ENCODE results near the gene MLPH.

Gene MLPH

DNA sequence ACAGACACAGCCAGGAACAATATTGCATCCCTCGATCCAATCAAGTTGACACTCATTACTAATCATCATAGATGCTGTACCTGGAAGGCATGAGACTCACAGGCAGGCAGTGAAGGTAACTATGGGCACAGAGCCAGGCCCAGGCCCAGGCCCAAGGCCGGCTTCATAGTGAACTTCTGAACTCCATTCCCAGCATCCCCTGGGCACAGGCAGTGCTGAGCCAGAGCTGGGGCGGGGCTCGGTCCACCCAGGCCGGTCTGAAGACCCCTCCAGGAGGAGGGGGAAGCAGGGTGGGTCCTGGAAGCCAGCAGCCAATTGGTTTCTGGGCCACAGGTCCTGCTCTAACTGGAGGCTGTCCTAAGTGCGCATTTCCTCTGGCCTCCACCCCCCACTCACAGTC lies 37.6 kb downstream of the MLPH start:
- no peak for DNase-seq (ENCODE audit: low spot score)

DNA sequence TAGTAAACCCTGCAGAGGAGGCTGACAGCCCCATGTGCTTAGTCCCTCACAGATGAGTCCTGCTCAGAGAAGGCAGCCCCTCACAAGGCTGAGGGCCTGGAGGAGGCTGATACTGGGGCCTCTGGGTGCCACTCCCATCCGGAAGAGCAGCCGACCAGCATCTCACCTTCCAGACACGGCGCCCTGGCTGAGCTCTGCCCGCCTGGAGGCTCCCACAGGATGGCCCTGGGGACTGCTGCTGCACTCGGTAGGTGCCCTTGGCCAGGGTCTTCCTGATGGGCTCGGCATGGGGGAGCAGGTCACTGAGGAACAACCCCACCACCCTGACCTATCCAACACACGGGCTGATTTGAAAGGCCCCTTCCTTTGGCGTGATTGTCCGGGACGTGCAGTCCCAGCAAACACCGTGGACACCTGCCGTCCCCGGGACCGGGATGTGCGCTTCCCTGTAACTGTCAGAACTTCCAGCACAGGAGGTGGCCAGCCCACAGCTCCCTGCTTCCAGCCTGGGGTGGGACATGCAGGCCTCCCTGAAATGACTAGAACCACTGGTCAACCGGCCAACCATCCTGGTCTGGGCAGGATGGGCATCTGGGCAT lies 38.6 kb downstream of the MLPH start:
- no peak for DNase-seq (ENCODE audit: low spot score)

DNA sequence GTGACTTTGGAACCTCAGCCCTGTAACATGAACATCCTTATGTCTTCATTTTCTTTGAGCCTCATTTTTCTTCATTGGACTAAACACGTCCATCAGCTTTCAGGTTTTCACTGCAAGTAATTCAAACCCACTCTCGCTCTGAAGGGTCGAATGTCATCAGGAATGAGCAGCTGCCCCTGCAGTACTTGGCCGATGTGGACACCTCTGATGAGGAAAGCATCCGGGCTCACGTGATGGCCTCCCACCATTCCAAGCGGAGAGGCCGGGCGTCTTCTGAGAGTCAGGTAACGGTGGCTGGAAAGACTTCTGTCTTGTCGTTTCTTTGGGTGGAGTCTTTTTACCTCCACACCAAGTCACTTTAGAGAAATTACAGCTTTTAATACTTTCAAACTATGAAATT lies 40.2 kb downstream of the MLPH start:
- no peak for DNase-seq (ENCODE audit: low spot score)

DNA sequence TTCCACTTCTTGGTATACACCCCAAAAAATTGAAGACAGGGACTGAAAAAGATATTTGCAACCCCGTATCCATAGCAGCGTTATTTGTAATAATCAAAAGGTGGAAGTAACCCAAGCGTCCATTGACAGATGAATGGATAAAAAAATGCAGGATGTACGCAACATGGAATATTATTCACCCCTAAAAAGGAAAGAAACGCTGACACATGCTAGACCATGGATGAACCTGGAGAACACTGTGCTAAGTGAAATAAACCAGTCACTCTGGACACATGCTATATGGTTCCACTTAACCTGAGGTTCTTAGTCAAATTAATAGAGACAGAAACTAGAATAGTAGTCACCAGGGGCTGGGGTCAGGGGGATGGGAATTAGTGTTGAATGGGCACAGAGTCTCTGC lies 40.7 kb downstream of the MLPH start:
- no peak for DNase-seq (ENCODE audit: low spot score)

DNA sequence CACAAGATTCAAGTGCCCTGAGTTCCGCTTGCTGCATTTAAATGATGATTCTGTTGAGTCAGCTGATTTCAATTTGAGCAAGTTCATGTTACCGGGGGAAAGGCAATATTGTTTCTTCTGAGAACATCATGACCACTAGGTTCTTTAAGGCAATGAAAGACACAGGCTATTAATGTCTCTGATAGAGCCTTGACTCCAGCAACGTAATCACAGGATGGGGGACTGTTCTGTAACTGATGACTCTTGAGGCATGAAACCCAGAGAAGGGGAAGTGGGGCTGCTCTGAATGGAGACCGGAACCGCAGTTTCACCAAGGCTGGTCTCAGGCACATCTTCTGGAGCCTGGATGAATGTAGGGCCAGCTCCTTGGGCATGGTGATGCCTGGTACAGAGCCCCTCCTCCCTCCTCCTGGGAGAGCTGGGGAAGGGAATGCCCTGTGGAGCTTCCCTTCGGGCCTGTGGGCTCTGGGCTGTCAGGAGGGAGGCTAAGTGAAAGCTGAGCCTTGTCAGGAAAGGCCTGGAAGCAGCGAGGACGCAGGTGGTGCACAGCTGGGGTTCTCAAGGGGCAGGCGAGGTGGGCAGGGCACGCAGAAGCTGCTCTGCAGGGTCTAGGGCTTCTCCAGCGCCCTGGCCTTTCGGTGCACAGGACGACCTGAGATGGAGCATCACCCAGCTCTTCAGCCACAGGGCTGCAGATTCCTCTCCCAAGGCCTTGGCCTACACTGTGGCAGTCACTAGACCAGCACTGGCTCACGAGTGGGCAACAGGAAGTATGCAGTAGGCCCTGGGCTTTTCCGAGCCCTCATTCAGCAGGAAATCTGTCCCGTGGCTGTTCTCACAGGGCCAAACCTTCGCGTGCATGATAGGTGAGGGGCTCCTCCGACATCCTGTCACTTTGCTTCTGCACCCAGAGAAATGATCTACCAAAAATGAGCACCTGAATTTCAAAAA lies 42.7 kb downstream of the MLPH start:
- DNase-seq (ENCODE audit: low spot score), result no peak

DNA sequence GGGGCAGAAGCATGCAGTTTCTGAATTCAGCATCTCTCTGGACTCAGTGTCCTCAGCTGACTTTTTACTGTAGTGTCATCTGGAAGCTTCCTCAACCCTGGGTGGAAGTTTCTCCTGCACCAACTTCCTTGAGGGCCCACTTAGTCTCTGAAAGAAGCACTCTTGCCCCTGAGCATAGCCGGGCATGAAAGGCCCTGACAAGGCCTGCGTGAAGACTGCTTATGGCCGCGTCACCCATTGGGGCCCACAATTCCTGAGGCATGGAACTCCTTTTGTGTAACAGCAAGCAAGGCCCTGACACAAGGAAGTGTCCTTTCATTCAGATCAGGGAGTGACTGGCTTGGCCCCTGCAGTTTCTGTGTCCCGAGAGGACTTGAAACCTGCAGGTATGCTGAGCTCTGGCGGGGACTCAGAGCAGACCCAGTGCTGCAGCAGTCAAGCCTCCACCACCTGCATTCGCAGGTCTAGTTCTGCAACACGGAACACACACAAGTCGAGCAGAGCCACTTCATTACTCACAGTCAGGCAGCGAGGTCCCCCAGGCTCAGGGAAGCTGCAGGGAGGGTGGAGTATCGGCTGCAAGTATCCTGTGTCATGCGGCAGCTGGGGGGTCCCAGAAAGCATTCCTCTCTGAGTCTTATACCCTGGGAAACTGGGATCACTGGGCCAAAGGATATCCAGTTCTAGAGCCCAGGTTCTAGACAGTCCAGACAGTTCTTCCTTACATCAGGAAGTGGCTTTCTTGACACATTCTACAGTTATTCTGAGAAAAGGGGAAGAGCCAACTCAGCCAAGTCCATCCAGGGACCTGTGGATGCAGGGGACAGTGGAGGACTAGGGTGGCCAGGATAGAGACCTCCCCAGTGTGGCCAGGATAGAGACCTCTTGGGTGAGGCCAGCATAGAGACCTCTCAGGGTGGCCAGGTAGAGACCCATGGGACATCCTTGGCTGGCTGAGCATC lies 43.7 kb downstream of the MLPH start:
- no peak for DNase-seq (ENCODE audit: low spot score)

DNA sequence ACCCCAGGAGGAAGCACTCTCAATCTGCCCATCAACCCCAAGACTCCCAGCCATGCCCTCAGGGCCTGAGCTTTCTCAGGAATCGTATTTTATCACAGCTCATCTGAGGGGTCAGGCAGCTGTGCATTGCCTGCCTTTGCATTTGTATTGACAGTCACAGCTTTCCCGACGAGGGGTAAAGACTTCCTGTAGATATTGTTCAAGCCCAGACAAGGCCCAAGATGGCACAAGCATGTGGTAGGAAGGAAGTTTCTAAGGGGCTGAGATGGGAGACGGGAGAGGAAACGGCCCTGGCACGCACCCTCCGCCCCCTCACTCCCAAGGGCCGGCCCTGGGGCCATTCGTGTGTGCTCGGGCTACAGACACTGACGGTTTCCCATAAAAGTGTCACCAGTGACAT lies 45.1 kb downstream of the MLPH start:
- no peak for DNase-seq (ENCODE audit: low spot score)

DNA sequence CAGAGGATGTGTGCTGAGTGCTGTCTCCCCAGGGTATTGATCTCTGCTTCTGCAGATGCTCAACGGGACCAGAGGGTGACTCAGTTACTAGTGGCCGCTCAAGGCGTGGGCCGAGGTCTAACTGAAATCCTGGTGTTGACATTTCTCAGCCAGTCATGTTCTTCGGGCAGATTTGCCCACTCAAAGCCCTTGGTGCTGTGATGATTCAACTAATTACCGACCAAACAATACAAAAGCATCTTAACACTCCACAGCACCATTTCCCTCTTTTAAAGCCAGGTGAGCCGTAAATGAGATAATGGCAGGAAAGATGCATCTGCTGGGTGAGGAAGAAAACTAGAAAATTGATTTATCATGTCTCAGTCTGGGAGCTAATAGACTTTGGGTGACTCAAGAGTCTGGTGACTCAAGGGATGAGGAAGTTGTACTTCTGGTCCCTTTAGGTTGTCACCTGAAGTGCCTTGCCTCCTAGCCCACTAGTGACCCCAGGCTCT lies 46.7 kb downstream of the MLPH start:
- DNase-seq (ENCODE audit: low spot score), result no peak

DNA sequence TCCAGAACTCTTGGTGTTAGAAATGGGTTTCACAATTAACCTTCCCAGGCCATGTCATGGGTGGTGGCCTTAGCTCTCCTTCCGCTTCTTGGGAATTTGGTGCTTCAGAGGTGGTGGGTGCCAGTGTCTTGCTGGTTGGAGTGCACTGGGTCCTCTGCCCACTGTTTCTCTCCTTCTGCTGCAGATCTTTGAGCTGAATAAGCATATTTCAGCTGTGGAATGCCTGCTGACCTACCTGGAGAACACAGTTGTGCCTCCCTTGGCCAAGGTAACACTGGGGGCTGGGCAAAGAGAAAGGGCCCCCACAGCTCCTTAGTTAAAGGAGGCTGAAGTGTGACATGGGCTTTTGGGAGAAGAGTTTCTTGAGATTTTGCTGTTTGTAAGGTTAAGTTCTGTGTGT lies 47.3 kb downstream of the MLPH start:
- no peak for DNase-seq (ENCODE audit: low spot score)

DNA sequence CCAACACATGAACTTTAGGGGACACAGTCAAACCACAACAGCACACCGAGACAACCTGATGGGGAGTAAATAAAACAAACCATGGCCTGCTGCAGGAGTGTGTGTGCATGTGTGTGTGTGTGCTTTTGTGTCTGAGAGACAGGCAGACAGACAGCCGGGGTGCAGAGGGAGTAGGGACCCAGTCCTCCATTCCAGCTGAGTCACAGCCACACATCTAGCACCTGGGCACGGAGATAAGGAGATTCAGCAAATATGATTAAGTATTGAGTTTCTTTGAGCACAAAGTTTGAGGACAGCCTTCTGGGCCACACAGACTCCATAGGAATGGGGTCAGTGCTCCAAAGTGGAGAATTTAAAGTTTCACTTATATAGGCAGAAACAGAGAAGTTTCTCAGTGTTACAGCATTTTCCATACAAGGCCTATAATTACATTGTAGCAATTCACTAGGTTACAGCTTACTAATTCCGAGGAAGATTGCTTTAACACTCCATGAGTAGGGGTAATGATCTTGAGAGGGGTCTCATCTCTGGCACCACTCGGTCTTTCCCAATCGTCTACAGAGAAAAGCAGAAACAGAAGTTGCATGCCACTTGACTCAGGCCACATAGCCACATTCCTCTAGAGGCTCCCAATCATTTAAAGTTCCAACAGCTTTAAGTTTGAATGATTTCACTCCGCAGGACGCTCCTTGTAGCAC lies 48.5 kb downstream of the MLPH start:
- no peak for DNase-seq (ENCODE audit: low spot score)

DNA sequence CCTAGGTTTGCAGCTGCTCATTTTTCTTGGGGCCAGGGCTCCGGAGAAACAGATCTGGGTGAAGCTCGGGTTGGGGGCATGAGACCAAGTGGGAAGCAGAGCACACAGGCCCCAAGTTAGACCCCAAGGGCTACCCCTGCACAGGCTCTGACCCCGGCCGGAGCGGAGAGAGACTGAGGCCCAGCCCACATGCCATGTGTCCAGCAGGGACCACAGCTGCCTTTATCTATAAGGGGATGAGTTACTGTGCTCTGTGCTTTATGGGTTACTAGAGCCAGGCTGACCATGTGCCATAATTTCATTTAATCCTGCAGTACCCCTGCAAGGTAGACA lies 49.0 kb downstream of the MLPH start:
- no peak for DNase-seq (ENCODE audit: low spot score)

DNA sequence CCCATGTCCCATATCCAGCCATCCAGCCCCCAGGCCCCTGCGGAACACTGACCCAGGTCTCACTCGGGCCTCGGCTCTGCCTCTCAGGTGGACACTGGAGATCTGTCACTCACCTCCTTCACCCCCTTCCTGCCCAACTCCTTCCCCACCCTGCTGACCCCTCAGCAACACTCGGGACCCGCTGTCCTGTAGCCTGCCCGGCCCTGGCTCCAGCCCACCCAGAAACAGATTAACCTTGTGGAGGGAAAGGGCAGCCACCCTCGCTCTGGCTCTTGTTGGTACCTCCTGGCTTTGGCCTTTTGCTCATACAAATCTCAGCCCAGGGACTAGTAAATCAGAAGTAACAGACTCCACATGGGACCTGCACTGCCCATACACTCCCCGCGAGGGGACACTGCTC lies 49.6 kb downstream of the MLPH start:
- no peak for DNase-seq (ENCODE audit: low spot score)

DNA sequence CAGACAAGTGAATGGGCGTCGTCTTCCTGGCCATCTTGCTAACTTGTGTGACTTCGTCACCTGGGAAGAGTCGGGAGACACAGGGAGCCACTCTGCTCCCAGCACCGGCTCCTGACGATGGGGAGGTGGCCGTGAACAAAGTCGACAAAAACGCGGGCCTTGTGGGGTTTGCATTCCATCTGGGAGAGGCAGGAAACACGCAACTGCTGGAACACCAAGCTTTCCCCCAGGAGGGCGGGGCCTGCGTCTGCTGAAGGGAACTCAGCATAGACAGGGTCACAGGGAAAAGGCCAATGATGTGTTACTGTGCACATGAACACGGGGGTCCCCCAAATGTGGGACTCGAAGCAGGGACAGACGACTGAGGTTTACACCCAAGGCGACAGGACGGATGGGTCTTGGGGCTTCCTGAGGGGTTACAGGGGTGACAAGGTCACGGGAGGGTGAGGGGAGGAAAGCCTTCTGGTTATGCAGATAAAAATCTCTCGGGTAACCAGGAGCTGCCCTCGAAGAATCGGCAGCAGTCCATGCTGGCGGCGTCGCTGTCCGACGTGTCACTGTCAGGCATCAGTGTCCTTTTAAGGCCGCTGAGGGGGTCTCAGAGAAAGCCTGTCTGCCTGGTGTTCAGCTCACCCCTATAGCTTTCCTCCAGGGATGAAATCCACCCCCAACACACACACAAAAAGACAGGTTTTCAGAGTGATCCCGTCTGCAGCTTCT lies 51.1 kb downstream of the MLPH start:
- DNase-seq (ENCODE audit: low spot score), result no peak

DNA sequence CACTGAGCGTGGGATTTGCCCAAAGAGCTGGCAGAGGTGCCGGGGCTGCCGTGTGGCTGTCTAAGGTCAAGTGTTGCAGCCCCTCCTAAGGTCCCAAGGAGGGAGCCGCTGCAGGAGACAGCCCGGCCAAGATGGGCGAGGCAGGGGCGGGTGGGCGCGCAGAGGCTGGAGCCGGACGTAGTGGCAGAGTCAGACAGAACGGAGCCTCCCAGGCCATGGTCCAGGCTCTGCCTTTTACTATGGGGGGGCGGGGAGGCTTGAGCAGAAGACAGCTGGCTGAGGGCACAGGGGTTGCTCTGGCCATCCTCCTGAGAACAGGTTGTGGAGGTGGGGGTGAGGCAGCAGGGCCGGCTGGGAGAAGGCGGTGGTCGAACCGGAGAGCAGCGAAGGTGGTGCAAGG lies 51.9 kb downstream of the MLPH start:
- DNase-seq (ENCODE audit: low spot score), result no peak

DNA sequence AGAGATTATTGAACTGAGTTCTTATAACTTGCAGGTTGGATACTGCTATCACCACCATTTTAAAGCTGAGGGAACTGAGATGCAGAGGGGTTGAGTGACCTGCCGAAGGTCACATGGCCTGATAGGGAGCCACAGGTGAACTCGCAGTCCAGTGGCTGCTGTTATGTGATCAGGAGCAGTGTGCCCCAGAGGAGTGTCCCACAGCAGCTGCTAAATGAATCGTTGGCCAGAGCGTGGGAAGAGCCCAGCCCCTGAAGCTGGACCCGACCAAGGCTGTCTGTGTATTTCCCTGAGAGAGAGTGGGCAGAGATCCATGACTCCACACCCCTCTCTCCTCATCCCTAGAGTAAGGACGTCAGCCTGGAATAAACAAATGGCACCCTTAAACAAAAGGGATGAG lies 52.6 kb downstream of the MLPH start:
- no peak for DNase-seq (ENCODE audit: low spot score)

DNA sequence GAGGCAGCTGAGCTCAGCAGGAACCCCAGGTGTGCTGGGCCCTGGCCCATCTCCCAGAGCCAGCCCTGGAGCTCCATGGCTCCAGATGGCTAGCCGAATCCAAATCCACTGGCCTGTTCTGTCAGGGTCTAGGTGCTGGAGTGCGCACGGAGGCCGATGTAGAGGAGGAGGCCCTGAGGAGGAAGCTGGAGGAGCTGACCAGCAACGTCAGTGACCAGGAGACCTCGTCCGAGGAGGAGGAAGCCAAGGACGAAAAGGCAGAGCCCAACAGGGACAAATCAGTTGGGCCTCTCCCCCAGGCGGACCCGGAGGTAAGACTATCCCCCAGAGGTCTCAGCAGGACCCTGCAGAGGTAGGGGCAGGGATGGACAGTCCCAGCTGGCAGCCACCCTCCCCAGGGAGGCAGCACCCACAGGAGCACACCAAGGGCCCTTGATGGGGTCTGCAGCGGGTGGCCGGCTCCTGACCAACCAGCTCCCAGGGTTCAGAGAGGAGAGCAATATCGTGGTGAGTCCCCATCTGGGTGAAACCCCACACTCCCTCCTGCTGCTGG lies 53.2 kb downstream of the MLPH start:
- no peak for DNase-seq (ENCODE audit: low spot score)

DNA sequence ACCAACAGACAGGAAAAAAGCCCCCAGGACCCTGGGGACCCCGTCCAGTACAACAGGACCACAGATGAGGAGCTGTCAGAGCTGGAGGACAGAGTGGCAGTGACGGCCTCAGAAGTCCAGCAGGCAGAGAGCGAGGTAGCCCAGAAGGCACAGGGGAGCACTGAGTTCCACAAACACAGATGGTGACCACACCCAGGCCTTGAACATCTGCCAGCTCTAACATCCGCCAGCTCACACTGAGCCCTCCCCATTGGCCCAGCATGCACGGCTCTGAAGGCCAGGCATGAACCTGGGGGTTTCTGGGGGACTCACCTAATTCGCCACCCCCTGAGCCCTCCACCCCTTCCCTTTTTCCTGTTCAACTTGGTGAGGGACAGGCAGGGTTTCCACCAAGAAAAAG lies 53.8 kb downstream of the MLPH start:
- no peak for DNase-seq (ENCODE audit: low spot score)

DNA sequence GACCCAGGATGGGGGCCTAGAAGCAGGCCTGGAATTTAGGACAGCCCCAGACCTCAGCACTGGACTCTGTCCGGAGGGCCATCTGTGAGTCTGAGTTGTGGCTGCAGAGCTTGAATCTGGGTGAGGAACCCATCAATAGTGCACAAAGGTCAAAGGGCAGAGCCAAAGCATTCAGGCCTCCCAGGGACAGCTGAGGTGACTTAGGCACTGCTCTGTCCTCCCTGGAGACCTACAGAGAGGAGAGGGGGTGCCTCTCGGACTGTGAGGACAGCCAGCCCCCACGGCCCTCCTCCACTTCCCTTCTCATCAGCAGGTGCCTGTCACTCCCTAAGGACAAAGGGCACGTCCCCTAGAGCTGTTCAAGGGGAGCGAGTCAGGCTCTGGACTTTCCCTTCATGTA lies 54.2 kb downstream of the MLPH start:
- no peak for DNase-seq (ENCODE audit: low spot score)

DNA sequence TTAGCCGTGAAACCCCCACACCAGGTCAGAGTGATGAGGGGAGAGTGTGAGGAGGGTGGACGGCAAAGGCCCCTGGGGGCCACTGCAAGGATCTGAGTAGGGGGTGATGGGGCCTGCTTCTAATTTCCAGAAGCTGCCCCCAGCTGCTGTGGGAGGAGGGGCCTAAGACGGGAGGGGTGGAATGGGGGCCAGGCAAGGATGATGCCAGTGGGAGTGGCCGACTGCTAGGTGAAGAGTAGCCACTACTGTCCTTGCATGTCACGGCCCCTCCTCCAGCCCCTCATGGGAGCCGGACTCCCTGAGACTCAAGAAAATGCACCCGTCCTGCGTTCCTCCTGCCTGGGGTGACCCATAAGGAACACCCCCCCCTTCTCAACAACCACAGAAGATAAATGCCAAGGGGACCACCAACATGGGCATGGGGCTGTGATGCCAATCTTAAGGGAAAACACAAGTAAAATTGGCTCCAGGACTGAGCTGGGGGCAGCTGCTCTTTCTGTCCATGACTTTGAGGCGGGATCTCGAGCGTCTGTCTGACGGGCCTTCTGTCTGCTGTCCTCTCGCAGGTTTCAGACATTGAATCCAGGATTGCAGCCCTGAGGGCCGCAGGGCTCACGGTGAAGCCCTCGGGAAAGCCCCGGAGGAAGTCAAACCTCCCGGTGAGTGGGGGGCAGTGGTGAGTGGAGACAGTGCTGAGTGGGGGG lies 55.1 kb downstream of the MLPH start:
- no peak for DNase-seq (ENCODE audit: low spot score)

All from CD4-positive, alpha-beta T cell treated with Interleukin-15 for 4 hours (primary cell).